ENCODE results near the gene ENOX1.

The ENOX1 gene

GRCh38 chr13:43307921-43308433, 478.8 kb downstream of the ENOX1 start:
- DNase-seq (ENCODE audit: low read depth), result no peak

GRCh38 chr13:43307221-43307920, 479.4 kb downstream of the ENOX1 start:
- no peak for DNase-seq (ENCODE audit: low read depth)

- no peak for DNase-seq (ENCODE audit: low read depth)
These were observed 480.4 kb downstream of the ENOX1 start for GRCh38 chr13:43306372-43306771.

- no peak for DNase-seq (ENCODE audit: low read depth)
These were observed 481.4 kb downstream of the ENOX1 start for GRCh38 chr13:43305416-43305815.

- no peak for DNase-seq (ENCODE audit: low read depth)
These were observed 481.8 kb downstream of the ENOX1 start for GRCh38 chr13:43304945-43305344.

GRCh38 chr13:43304449-43304848, 482.3 kb downstream of the ENOX1 start:
- DNase-seq (ENCODE audit: low read depth), result no peak

GRCh38 chr13:43303033-43303729, 483.6 kb downstream of the ENOX1 start:
- DNase-seq (ENCODE audit: low read depth), result no peak

GRCh38 chr13:43301346-43301969, 485.3 kb downstream of the ENOX1 start:
- no peak for DNase-seq (ENCODE audit: low read depth)

GRCh38 chr13:43300865-43301264, 485.9 kb downstream of the ENOX1 start:
- DNase-seq (ENCODE audit: low read depth), result no peak

GRCh38 chr13:43299374-43299773, 487.4 kb downstream of the ENOX1 start:
- no peak for DNase-seq (ENCODE audit: low read depth)

- no peak for DNase-seq (ENCODE audit: low read depth)
These were observed 488.0 kb downstream of the ENOX1 start for GRCh38 chr13:43298816-43299215.

- no peak for DNase-seq (ENCODE audit: low read depth)
These were observed 488.6 kb downstream of the ENOX1 start for GRCh38 chr13:43297967-43298678.

GRCh38 chr13:43295825-43296564, 490.8 kb downstream of the ENOX1 start:
- no peak for DNase-seq (ENCODE audit: low read depth)

GRCh38 chr13:43295321-43295720, 491.5 kb downstream of the ENOX1 start:
- DNase-seq (ENCODE audit: low read depth), result no peak

- no peak for DNase-seq (ENCODE audit: low read depth)
These were observed 492.4 kb downstream of the ENOX1 start for GRCh38 chr13:43294412-43294811.

GRCh38 chr13:43293986-43294385, 492.8 kb downstream of the ENOX1 start:
- DNase-seq (ENCODE audit: low read depth), result no peak

- DNase-seq (ENCODE audit: low read depth), result no peak
These were observed 493.2 kb downstream of the ENOX1 start for GRCh38 chr13:43293561-43293960.

- DNase-seq (ENCODE audit: low read depth), result no peak
These were observed 493.8 kb downstream of the ENOX1 start for GRCh38 chr13:43293008-43293407.

GRCh38 chr13:43291287-43292060, 495.3 kb downstream of the ENOX1 start:
- DNase-seq (ENCODE audit: low read depth), result no peak

GRCh38 chr13:43289470-43290255, 497.1 kb downstream of the ENOX1 start:
- DNase-seq (ENCODE audit: low read depth), result no peak
